Hypothalamus (tissue), 51 donors: ENCODE results near the gene MAML3.

Experiments used
- DNase-seq, 51 donors: peaks; one replicate each; lab custom pipeline; 2025; lab: John Stamatoyannopoulos, UW

MAML3 gene

GRCh38 chr4:139800082-139800481 is 353.9 kb downstream of the MAML3 start:
- DNase-seq, result no peak

GRCh38 chr4:139799615-139800014 is 354.4 kb downstream of the MAML3 start:
- DNase-seq, result no peak

- no peak for DNase-seq
Measured at GRCh38 chr4:139798456-139798855, 355.5 kb downstream of the MAML3 start.

GRCh38 chr4:139797287-139797686 is 356.7 kb downstream of the MAML3 start:
- no peak for DNase-seq

GRCh38 chr4:139795527-139796314 is 358.3 kb downstream of the MAML3 start:
- DNase-seq, result no peak

GRCh38 chr4:139794158-139794954 is 359.6 kb downstream of the MAML3 start:
- DNase-seq, result no peak

GRCh38 chr4:139791681-139792080 is 362.3 kb downstream of the MAML3 start:
- no peak for DNase-seq

GRCh38 chr4:139790291-139790690 is 363.7 kb downstream of the MAML3 start:
- DNase-seq, result no peak

GRCh38 chr4:139789096-139789654 is 364.8 kb downstream of the MAML3 start:
- no peak for DNase-seq

- no peak for DNase-seq
Measured at GRCh38 chr4:139786494-139787354, 367.3 kb downstream of the MAML3 start.

- DNase-seq, result peak in 6 of 51 donors; percentile 10 to 39 (median 22)
Measured at GRCh38 chr4:139785356-139785755, 368.6 kb downstream of the MAML3 start.

- peak in 32 of 51 donors; percentile 4 to 70 (median 33) for DNase-seq
Measured at GRCh38 chr4:139783741-139784484, 370.1 kb downstream of the MAML3 start.

GRCh38 chr4:139782926-139783522 is 371.0 kb downstream of the MAML3 start:
- no peak for DNase-seq

GRCh38 chr4:139781066-139781465 is 372.9 kb downstream of the MAML3 start:
- no peak for DNase-seq

GRCh38 chr4:139779691-139780090 is 374.3 kb downstream of the MAML3 start:
- DNase-seq, result no peak

GRCh38 chr4:139777757-139778156 is 376.2 kb downstream of the MAML3 start:
- no peak for DNase-seq

GRCh38 chr4:139776235-139776634 is 377.7 kb downstream of the MAML3 start:
- no peak for DNase-seq

GRCh38 chr4:139774759-139775487 is 379.1 kb downstream of the MAML3 start:
- DNase-seq, result no peak
